ENCODE results near the gene ABCD3. TPM values are rescaled to one million over a fixed set of nuclear protein-coding genes. Genes with fewer than 3 reads are reported as not detected.

Gene ABCD3
- total RNA-seq, 1 donor from 2014 or later, result 35.0 TPM

GRCh38 chr1:94416901-94417727 lies 1.1 kb upstream of the ABCD3 start:
- H3K36me3 Mint-ChIP-seq (ENCODE audit: low read depth), result no peaks in the 10 kb centered on the region
- no peaks in the 10 kb centered on the region for H3K9me3 Mint-ChIP-seq
- H3K4me3 Mint-ChIP-seq, result no peak overlapping the region
- TF ChIP-seq CTCF (conservative IDR thresholded peaks at IDR 0.05), result no peak
- peaks cover 20% of the 10 kb centered on the region for H3K4me1 Mint-ChIP-seq
- H3K27ac Mint-ChIP-seq (ENCODE audit: unreplicated experiment), result no peak overlapping the region
- H3K27me3 Mint-ChIP-seq (ENCODE audit: low read depth), result peaks cover 23% of the 10 kb centered on the region
- peak; percentile 1 for DNase-seq (ENCODE audit: low read depth, low spot score)

- Mint-ChIP-seq H3K4me1 (peaks cover 24% of the 10 kb centered on the region), H3K27me3 (ENCODE audit: low read depth) (peaks cover 23% of the 10 kb centered on the region), H3K9me3 (no peaks in the 10 kb centered on the region), H3K36me3 (ENCODE audit: low read depth) (no peaks in the 10 kb centered on the region), H3K4me3 (no peak overlapping the region), H3K27ac (ENCODE audit: unreplicated experiment) (no peak overlapping the region)
- TF ChIP-seq CTCF (conservative IDR thresholded peaks at IDR 0.05), result no peak
- no peak for DNase-seq (ENCODE audit: low read depth, low spot score)
Measured at GRCh38 chr1:94417728-94417977, 536 bp upstream of the ABCD3 start.

GRCh38 chr1:94418664-94419655 lies 771 bp downstream of the ABCD3 start:
- DNase-seq (ENCODE audit: low read depth, low spot score), result no peak
- H3K27me3 Mint-ChIP-seq (ENCODE audit: low read depth), result peaks cover 23% of the 10 kb centered on the region
- no peak overlapping the region for H3K4me3 Mint-ChIP-seq

GRCh38 chr1:94422115-94422820 lies 4.1 kb downstream of the ABCD3 start:
- H3K9me3 Mint-ChIP-seq, result no peaks in the 10 kb centered on the region

More at GRCh38 chr1:94418664-94419655, 771 bp downstream of the ABCD3 start:
- no peaks in the 10 kb centered on the region for H3K36me3 Mint-ChIP-seq (ENCODE audit: low read depth)
- no peak for TF ChIP-seq CTCF (conservative IDR thresholded peaks at IDR 0.05)
- H3K9me3 Mint-ChIP-seq, result no peaks in the 10 kb centered on the region
- peaks cover 25% of the 10 kb centered on the region for H3K4me1 Mint-ChIP-seq
- H3K27ac Mint-ChIP-seq (ENCODE audit: unreplicated experiment), result peak overlapping the region; percentile 81

More at GRCh38 chr1:94422115-94422820, 4.1 kb downstream of the ABCD3 start:
- peak overlapping the region; percentile 45 for H3K4me3 Mint-ChIP-seq
- DNase-seq (ENCODE audit: low read depth, low spot score), result no peak
- peaks cover 39% of the 10 kb centered on the region for H3K4me1 Mint-ChIP-seq
- H3K27ac Mint-ChIP-seq (ENCODE audit: unreplicated experiment), result no peak overlapping the region
- H3K36me3 Mint-ChIP-seq (ENCODE audit: low read depth), result no peaks in the 10 kb centered on the region
- TF ChIP-seq CTCF (conservative IDR thresholded peaks at IDR 0.05), result no peak
- H3K27me3 Mint-ChIP-seq (ENCODE audit: low read depth), result peaks cover 17% of the 10 kb centered on the region
